OCI-LY3 (cell line): ENCODE measurements around the gene NLRP3.
A peak's percentile ranks its signal among the peaks of the same experiment; 100 is the strongest.

Source experiments
- H2AFZ ChIP-seq: fragments of 200-600, 300-600 bp; shearing (Covaris generic); 2 replicates; pipeline ENCODE4 v1.6.0; 2014; ENCODE audit warnings: antibody characterized with exemption, low read depth, low read length
- H3K27ac ChIP-seq: fragments of 200-600, 300-600 bp; sonication (generic); 2 replicates; pipeline ENCODE4 v1.5.1; 2014; ENCODE audit warnings: mild to moderate bottlenecking, low read length, moderate library complexity, mixed read lengths
- H3K27me3 ChIP-seq: fragments of 200-600, 300-600 bp; sonication (generic); 2 replicates; pipeline ENCODE4 v1.6.1; 2014; ENCODE audit warnings: low read depth, low read length, mixed read lengths
- H3K36me3 ChIP-seq: fragments of 200-600, 300-600 bp; sonication (generic); replicated peaks from 2 replicates; pipeline ENCODE3; 2014; ENCODE audit warnings: low read depth, low read length, mixed read lengths
- H3K4me1 ChIP-seq: fragments of 300-600, 200-600 bp; sonication (generic); 2 replicates; pipeline ENCODE4 v1.6.1; 2014; ENCODE audit warnings: low read length, mixed read lengths
- H3K4me2 ChIP-seq: fragments of 200-600, 300-600 bp; sonication (generic); 2 replicates; pipeline ENCODE4 v1.6.1; 2014; ENCODE audit warnings: low read length, mixed read lengths
- H3K4me3 ChIP-seq: fragments of 300-600, 200-600 bp; sonication (generic); 2 replicates; pipeline ENCODE4 v1.5.1; 2014; ENCODE audit warnings: antibody characterized with exemption, mild to moderate bottlenecking, low read length, moderate library complexity
- H3K79me2 ChIP-seq: fragments of 300-600, 200-600 bp; shearing (Covaris generic); 2 replicates; pipeline ENCODE4 v1.6.1; 2014; ENCODE audit warnings: mild to moderate bottlenecking, low read length, mixed read lengths
- H3K9ac ChIP-seq: fragments of 300-600, 200-600 bp; shearing (Covaris generic); 2 replicates; pipeline ENCODE4 v1.6.0; 2014; ENCODE audit warnings: mild to moderate bottlenecking, low read length, moderate library complexity
- H3K9me3 ChIP-seq: fragments of 200-600, 300-600 bp; shearing (Covaris generic); 2 replicates; pipeline ENCODE4 v1.6.1; 2014; ENCODE audit warnings: low read length, mixed read lengths; ENCODE audit not compliant: insufficient read depth
- H4K20me1 ChIP-seq: fragments of 200-600, 300-600 bp; sonication (generic); 2 replicates; pipeline ENCODE4 v1.6.1; 2016; ENCODE audit warnings: low read length, mixed read lengths; ENCODE audit not compliant: insufficient read depth
- CTCF ChIP-seq: fragments of 200-600, 300-600 bp; sonication (generic); IDR thresholded peaks from 2 replicates; pipeline ENCODE4 v1.5.1; 2014; ENCODE audit warnings: antibody characterized with exemption, low read length, low read depth
- EZH2phosphoT487 ChIP-seq: fragments of 200-600 bp; shearing (Covaris generic); IDR thresholded peaks from 2 replicates; pipeline ENCODE4 v1.6.1; 2018; ENCODE audit warnings: antibody characterized with exemption, mixed run types, low read depth

NLRP3 gene

GRCh38 chr1:247451388-247452010 lies 35.5 kb downstream of the NLRP3 start:
- H2AFZ ChIP-seq, result no peak overlapping the region
- peaks cover 24% of the 10 kb centered on the region for H3K4me1 ChIP-seq
- no peak overlapping the region for H3K4me2 ChIP-seq
- peaks cover 3% of the 10 kb centered on the region; the same call in 1 of the 2 replicates for H3K9me3 ChIP-seq
- no peaks in the 10 kb centered on the region for H3K79me2 ChIP-seq
- no peak overlapping the region for H3K27ac ChIP-seq
- H3K9ac ChIP-seq, result no peak overlapping the region
- H3K36me3 ChIP-seq, result peaks cover 8% of the 10 kb centered on the region
- no peak for TF ChIP-seq EZH2phosphoT487
- TF ChIP-seq CTCF, result no peak
- H3K27me3 ChIP-seq, result peaks cover 44% of the 10 kb centered on the region
- no peaks in the 10 kb centered on the region for H4K20me1 ChIP-seq
- no peak overlapping the region for H3K4me3 ChIP-seq

- Histone ChIP-seq H3K9ac (no peak overlapping the region), H3K27ac (no peak overlapping the region), H3K9me3 (no peaks in the 10 kb centered on the region), H4K20me1 (no peaks in the 10 kb centered on the region), H3K4me2 (peak overlapping the region; percentile 38), H3K36me3 (no peaks in the 10 kb centered on the region), H3K4me1 (peaks cover 24% of the 10 kb centered on the region), H2AFZ (no peak overlapping the region), H3K79me2 (no peaks in the 10 kb centered on the region), H3K4me3 (peak overlapping the region; percentile 13; the same call in 1 of the 2 replicates), H3K27me3 (peaks cover 47% of the 10 kb centered on the region)
- TF ChIP-seq EZH2phosphoT487 (no peak), CTCF (peak; percentile 42)
Observed at GRCh38 chr1:247452447-247453039, 36.6 kb downstream of the NLRP3 start.

GRCh38 chr1:247453245-247453644 lies 37.3 kb downstream of the NLRP3 start:
- H3K27ac ChIP-seq, result no peak overlapping the region
- no peaks in the 10 kb centered on the region for H3K36me3 ChIP-seq
- H3K9ac ChIP-seq, result no peak overlapping the region
- H3K4me1 ChIP-seq, result peaks cover 24% of the 10 kb centered on the region
- H3K27me3 ChIP-seq, result peaks cover 50% of the 10 kb centered on the region
- no peaks in the 10 kb centered on the region for H3K9me3 ChIP-seq
- H4K20me1 ChIP-seq, result no peaks in the 10 kb centered on the region
- no peak overlapping the region for H3K4me3 ChIP-seq
- H2AFZ ChIP-seq, result no peak overlapping the region
- no peak for TF ChIP-seq CTCF
- TF ChIP-seq EZH2phosphoT487, result no peak
- H3K4me2 ChIP-seq, result no peak overlapping the region
- no peaks in the 10 kb centered on the region for H3K79me2 ChIP-seq

- no peaks in the 10 kb centered on the region for H3K79me2 ChIP-seq
- no peak overlapping the region for H2AFZ ChIP-seq
- H3K36me3 ChIP-seq, result no peaks in the 10 kb centered on the region
- H3K4me1 ChIP-seq, result peaks cover 24% of the 10 kb centered on the region
- no peak overlapping the region for H3K4me2 ChIP-seq
- peaks cover 50% of the 10 kb centered on the region for H3K27me3 ChIP-seq
- no peak overlapping the region for H3K4me3 ChIP-seq
- TF ChIP-seq CTCF (no peak), EZH2phosphoT487 (no peak)
- no peak overlapping the region for H3K9ac ChIP-seq
- H3K27ac ChIP-seq, result no peak overlapping the region
- H3K9me3 ChIP-seq, result no peaks in the 10 kb centered on the region
- no peaks in the 10 kb centered on the region for H4K20me1 ChIP-seq
Observed at GRCh38 chr1:247453997-247454396, 38.0 kb downstream of the NLRP3 start.
